A549 (cell line): ENCODE results near the gene CBLN4.

Source experiments
- CHD2 ChIP-seq: fragments of 150-350 bp; IDR thresholded peaks from 2 replicates; pipeline ENCODE4 v1.6.1; 2014; ENCODE audit warnings: low read length; ENCODE audit not compliant: partially characterized antibody
- EHF ChIP-seq: fragments of 250-450 bp; sonication (Bioruptor Pico); IDR thresholded peaks from 2 replicates; pipeline ENCODE4 v1.5.0; 2020; ENCODE audit warnings: mild to moderate bottlenecking
- EP300 ChIP-seq, 2 experiments: fragments of >200 bp; sonication (Bioruptor Twin); formaldehyde crosslinking; IDR thresholded peaks; 2 replicates in 1 of 2; 3 replicates in 1 of 2; pipeline ENCODE4 v1.6.1; 2016 to 2017
- HOXA7 ChIP-seq: fragments of 250-450 bp; sonication (Bioruptor Pico); IDR thresholded peaks from 2 replicates; pipeline ENCODE4 v1.5.0; 2020; ENCODE audit warnings: mild to moderate bottlenecking, moderate library complexity
- JUN ChIP-seq, 2 experiments: fragments of >200 bp; sonication (Bioruptor Twin); formaldehyde crosslinking; IDR thresholded peaks; 2 replicates in 1 of 2; 3 replicates in 1 of 2; pipeline ENCODE4 v1.6.1; 2016 to 2017
- MAZ ChIP-seq: fragments of 150-350 bp; IDR thresholded peaks from 2 replicates; pipeline ENCODE4 v1.6.1; 2014; ENCODE audit warnings: antibody characterized with exemption, low read depth, low read length, borderline replicate concordance
- POLR2A ChIP-seq: IDR thresholded peaks from 2 replicates; pipeline ENCODE4 v1.6.1; 2012; ENCODE audit warnings: mild to moderate bottlenecking, low read length
- ZNF302 ChIP-seq: fragments of 250-450 bp; sonication (Bioruptor Pico); IDR thresholded peaks from 2 replicates; pipeline ENCODE4 v1.9.0; 2021; ENCODE audit warnings: inconsistent platforms, mild to moderate bottlenecking, moderate library complexity
- TF ChIP-seq, protein P1 (sequence below): fragments of 200-600 bp; sonication (generic); IDR thresholded peaks from 2 replicates; pipeline ENCODE4 v1.6.1; 2016; ENCODE audit warnings: antibody characterized with exemption, mild to moderate bottlenecking, moderate library complexity
- TF ChIP-seq, protein P2 (sequence below): fragments of >200 bp; sonication (Bioruptor Twin); formaldehyde crosslinking; IDR thresholded peaks from 3 replicates; pipeline ENCODE4 v1.5.1; 2016
- TF ChIP-seq, protein P3 (sequence below): fragments of 450-650 bp; IDR thresholded peaks from 2 replicates; pipeline ENCODE4 v1.6.1; 2014; ENCODE audit warnings: antibody characterized with exemption

DNA sequence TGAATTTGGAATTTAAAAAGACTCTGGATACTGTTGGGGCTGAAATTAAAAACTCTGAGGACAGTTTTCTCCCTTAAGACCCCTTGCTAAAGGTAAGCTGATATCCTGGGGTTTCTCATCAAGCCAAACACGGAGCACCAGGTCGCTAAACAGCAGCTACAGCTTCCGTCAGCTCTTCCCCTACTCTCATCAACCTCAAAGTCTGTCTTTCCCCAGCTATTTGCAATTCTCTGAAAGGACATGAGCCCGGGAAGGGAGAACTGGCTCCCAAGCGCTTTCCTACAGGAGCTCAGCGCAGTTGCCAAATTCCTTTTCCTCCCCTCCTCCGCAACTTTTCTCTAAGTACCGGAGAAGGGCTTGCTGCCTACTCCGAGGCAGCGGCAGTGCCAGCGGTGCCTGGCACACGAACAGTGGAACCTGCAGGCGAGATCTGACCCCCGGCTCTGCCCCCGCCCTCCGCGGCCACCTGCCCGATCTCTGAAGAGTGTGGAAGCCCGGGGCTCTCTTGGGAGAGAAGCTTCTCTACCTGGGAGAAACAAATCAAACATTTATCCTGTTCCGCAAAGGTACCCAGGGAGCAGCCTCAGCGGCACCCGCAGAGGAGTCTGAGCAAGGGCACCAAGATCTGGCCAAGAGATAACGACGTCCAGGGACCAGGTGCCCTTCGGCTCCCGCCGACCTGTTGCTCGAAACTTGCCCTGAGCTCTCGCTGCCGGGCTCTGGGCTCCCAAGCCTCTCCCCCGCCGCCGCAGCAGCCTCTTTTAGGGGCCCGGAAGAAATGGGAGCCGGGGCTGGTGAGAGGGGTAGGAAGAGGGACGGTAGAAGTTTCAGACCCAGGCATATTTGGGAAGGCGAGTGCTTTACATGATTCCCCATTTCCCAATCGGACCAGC is 2.2 kb downstream of the CBLN4 start:
- TF ChIP-seq, protein P1, sequence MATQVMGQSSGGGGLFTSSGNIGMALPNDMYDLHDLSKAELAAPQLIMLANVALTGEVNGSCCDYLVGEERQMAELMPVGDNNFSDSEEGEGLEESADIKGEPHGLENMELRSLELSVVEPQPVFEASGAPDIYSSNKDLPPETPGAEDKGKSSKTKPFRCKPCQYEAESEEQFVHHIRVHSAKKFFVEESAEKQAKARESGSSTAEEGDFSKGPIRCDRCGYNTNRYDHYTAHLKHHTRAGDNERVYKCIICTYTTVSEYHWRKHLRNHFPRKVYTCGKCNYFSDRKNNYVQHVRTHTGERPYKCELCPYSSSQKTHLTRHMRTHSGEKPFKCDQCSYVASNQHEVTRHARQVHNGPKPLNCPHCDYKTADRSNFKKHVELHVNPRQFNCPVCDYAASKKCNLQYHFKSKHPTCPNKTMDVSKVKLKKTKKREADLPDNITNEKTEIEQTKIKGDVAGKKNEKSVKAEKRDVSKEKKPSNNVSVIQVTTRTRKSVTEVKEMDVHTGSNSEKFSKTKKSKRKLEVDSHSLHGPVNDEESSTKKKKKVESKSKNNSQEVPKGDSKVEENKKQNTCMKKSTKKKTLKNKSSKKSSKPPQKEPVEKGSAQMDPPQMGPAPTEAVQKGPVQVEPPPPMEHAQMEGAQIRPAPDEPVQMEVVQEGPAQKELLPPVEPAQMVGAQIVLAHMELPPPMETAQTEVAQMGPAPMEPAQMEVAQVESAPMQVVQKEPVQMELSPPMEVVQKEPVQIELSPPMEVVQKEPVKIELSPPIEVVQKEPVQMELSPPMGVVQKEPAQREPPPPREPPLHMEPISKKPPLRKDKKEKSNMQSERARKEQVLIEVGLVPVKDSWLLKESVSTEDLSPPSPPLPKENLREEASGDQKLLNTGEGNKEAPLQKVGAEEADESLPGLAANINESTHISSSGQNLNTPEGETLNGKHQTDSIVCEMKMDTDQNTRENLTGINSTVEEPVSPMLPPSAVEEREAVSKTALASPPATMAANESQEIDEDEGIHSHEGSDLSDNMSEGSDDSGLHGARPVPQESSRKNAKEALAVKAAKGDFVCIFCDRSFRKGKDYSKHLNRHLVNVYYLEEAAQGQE = no peak
- TF ChIP-seq EHF (CRISPR knock-in tag) (no peak), MAZ (no peak), EP300 (IDR thresholded peaks at IDR 0.05) (no peak), ZNF302 (CRISPR knock-in tag) (no peak), CHD2 (no peak), HOXA7 (CRISPR knock-in tag) (no peak), JUN (IDR thresholded peaks at IDR 0.05) (no peak), POLR2A (no peak)
- TF ChIP-seq, protein P2, sequence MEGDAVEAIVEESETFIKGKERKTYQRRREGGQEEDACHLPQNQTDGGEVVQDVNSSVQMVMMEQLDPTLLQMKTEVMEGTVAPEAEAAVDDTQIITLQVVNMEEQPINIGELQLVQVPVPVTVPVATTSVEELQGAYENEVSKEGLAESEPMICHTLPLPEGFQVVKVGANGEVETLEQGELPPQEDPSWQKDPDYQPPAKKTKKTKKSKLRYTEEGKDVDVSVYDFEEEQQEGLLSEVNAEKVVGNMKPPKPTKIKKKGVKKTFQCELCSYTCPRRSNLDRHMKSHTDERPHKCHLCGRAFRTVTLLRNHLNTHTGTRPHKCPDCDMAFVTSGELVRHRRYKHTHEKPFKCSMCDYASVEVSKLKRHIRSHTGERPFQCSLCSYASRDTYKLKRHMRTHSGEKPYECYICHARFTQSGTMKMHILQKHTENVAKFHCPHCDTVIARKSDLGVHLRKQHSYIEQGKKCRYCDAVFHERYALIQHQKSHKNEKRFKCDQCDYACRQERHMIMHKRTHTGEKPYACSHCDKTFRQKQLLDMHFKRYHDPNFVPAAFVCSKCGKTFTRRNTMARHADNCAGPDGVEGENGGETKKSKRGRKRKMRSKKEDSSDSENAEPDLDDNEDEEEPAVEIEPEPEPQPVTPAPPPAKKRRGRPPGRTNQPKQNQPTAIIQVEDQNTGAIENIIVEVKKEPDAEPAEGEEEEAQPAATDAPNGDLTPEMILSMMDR = no peak
- TF ChIP-seq, protein P3, sequence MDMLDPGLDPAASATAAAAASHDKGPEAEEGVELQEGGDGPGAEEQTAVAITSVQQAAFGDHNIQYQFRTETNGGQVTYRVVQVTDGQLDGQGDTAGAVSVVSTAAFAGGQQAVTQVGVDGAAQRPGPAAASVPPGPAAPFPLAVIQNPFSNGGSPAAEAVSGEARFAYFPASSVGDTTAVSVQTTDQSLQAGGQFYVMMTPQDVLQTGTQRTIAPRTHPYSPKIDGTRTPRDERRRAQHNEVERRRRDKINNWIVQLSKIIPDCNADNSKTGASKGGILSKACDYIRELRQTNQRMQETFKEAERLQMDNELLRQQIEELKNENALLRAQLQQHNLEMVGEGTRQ = no peak
